Testis (tissue), 3 donors: Measurements from ENCODE around the gene COL1A2. TPM values are rescaled to one million over a fixed set of nuclear protein-coding genes. Genes with fewer than 3 reads are reported as not detected.

Source experiments
- DNase-seq: peaks from one replicate; pipeline ENCODE4 v3.0.0-alpha.2; 2019
- H3K27ac ChIP-seq, 2 donors: fragments of 200-600 bp; sonication (generic); one replicate each; pipeline ENCODE4 v1.5.1; 2019
- H3K27me3 ChIP-seq: fragments of 200-600 bp; sonication (generic); one replicate; pipeline ENCODE4 v1.5.1; 2019
- H3K36me3 ChIP-seq: fragments of 200-600 bp; sonication (generic); one replicate; pipeline ENCODE4 v1.5.1; 2017; ENCODE audit warnings: low read depth; ENCODE audit errors: missing control alignments
- H3K4me1 ChIP-seq: fragments of 200-600 bp; sonication (generic); one replicate; pipeline ENCODE4 v1.5.1; 2019
- H3K4me3 ChIP-seq, 2 donors: fragments of 200-600 bp; sonication (generic); one replicate each; pipeline ENCODE4 v1.5.1; 2017 to 2019
- H3K9me3 ChIP-seq: fragments of 200-600 bp; sonication (generic); one replicate; pipeline ENCODE4 v1.5.1; 2017
- CTCF ChIP-seq, 3 experiments: fragments of 450-650 bp in 2 of 3; fragments of 200-600 bp in 1 of 3; sonication (generic) in 1 of 3; IDR thresholded peaks; one replicate each; pipeline ENCODE4 v1.5.1; 2016 to 2019; ENCODE audit warnings: antibody characterized with exemption in 3 of 3, mild to moderate bottlenecking in 2 of 3, moderate library complexity in 1 of 3
- POLR2A ChIP-seq: fragments of 450-650 bp; IDR thresholded peaks from one replicate; pipeline ENCODE4 v1.6.1; 2017; ENCODE audit warnings: antibody characterized with exemption, mild to moderate bottlenecking, moderate library complexity
- WGBS, 2 donors: methylation state at CpG; one replicate each; pipeline ENCODE4 v1.1.5; 2018; 5-methylcytosine and 5-hydroxymethylcytosine counted together
- intact Hi-C: fragments of 100-400 bp; cut with DNase I; formaldehyde crosslinking; loops from one replicate; pipeline ENCODE4 v1.15.1; 2023; ENCODE audit warnings: low total_unique reads
- polyA plus RNA-seq: library from polyadenylated mRNA; stranded (reverse); fragments of 350-450 nt; fragmentation: Illumina TruSeq; extraction: RNeasy Lipid Tissue Mini Kit (QIAGEN cat#74804); gene quantifications from one replicate; pipeline ENCODE4 v1.2.3, GENCODE V29; 2014; ENCODE audit warnings: low read depth, low replicate concordance; ENCODE audit not compliant: insufficient read depth
- total RNA-seq, 2 donors: library from RNA; depleted of rRNA; stranded (reverse); fragments of >200 nt; gene quantifications; one replicate each; pipeline ENCODE4 v1.2.3, GENCODE V29; 2016

Gene COL1A2
- total and polyA plus RNA-seq, 3 donors from 2014 or later = 465 to 979 (median 866) TPM

DNA sequence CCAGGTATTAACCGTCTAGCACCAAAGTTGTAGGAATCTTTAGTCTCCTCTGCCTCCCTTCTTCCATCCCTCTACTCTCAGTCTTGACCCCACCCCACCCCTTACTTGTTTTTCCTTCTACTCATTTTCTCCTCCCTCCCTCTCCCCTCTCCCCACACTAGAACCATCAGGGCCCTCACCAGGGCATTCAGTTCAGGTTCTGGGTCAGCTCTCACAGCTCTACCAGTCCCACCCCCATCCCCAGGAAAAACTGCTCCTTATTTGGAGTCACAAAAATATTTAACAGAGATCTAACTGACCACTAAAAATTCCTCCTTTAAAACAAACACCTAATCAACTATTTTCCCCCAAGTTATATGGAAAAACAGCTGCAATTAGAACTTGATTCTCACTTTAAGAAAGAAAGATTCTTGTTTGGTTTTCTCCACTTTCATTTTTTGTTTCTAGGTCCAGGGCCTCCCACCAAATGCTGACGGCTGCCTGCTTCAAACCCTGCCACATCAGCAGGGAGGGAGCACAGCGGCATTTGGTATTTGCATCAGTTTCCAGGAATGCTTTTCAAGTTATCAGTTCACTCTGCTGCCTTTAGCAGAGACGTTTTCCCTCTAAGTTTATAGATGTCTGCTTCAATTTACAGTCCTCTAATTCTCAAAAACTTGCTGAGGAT lies 2.8 kb upstream of the COL1A2 start:
- Histone ChIP-seq H3K9me3 (no peaks in the 10 kb centered on the region), H3K27me3 (no peaks in the 10 kb centered on the region), H3K36me3 (no peaks in the 10 kb centered on the region), H3K27ac (peak overlapping the region; percentile 59 to 91), H3K4me3 (no peak overlapping the region), H3K4me1 (peaks cover 24% of the 10 kb centered on the region)
- 34 to 36% methylated on average over 4 of the region's 4 CpGs for WGBS, 2 donors
- TF ChIP-seq CTCF (IDR thresholded peaks at IDR 0.05) (no peak), POLR2A (no peak)
- DNase-seq = peak; percentile 55
- intact Hi-C loops = no loop called here

DNA sequence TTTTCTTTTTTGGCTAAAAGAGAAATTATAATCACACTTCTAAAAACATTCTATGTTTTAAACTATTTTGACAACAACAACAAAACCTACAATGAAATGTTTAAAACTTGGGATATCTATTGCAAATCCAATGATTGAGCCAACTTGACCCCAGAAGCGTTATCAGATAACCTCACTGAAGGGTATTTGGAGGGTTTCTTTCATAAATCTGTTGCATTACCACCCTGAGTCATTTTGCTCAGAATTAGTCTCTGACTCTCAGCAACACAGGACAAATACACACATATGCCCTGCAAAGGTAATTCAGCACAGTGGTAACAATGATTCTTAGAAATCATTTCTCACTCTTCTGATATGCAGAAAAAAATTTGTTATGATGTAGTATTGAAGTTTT lies 2.3 kb upstream of the COL1A2 start:
- Histone ChIP-seq H3K4me1 (peaks cover 24% of the 10 kb centered on the region), H3K4me3 (no peak overlapping the region), H3K9me3 (no peaks in the 10 kb centered on the region), H3K36me3 (no peaks in the 10 kb centered on the region), H3K27me3 (no peaks in the 10 kb centered on the region), H3K27ac (peak overlapping the region; percentile 59 to 91)
- TF ChIP-seq CTCF (IDR thresholded peaks at IDR 0.05) = no peak
- no peak for TF ChIP-seq POLR2A
- intact Hi-C loops = no loop called here
- 47 to 57% methylated on average over 1 of the region's 1 CpG for WGBS, 2 donors
- DNase-seq = no peak

GRCh38 chr7:94393246-94394108 lies 1.2 kb upstream of the COL1A2 start:
- Histone ChIP-seq H3K4me3 (peak overlapping the region in 1 of 2 donors; percentile 73), H3K27me3 (no peaks in the 10 kb centered on the region), H3K27ac (peak overlapping the region; percentile 78 to 91), H3K36me3 (no peaks in the 10 kb centered on the region), H3K9me3 (no peaks in the 10 kb centered on the region), H3K4me1 (peaks cover 24% of the 10 kb centered on the region)
- intact Hi-C loops = no loop called here
- TF ChIP-seq CTCF (IDR thresholded peaks at IDR 0.05) (no peak), POLR2A (no peak)
- peak; percentile 32 for DNase-seq
- 20 to 32% methylated on average over 23 to 24 of the region's 24 CpGs for WGBS, 2 donors

- peak overlapping the region; percentile 73 to 74 for H3K4me3 ChIP-seq
- peak; percentile 45 for DNase-seq
- WGBS, 2 donors = 2 to 4% methylated on average over 15 to 19 of the region's 19 CpGs
- peaks cover 24% of the 10 kb centered on the region for H3K4me1 ChIP-seq
- TF ChIP-seq POLR2A = no peak
- no peak for TF ChIP-seq CTCF (IDR thresholded peaks at IDR 0.05)
- intact Hi-C loops = no loop called here
- H3K27ac ChIP-seq = peak overlapping the region; percentile 78 to 91
- no peaks in the 10 kb centered on the region for H3K9me3 ChIP-seq
- H3K27me3 ChIP-seq = no peaks in the 10 kb centered on the region
- no peaks in the 10 kb centered on the region for H3K36me3 ChIP-seq
Measured at GRCh38 chr7:94394109-94394436, 622 bp upstream of the COL1A2 start.
